GM23338 (cell line): ENCODE data around the gene PIK3C3. TPM values are rescaled to one million over a fixed set of nuclear protein-coding genes. Genes with fewer than 3 reads are reported as not detected.

Experiments
- ATAC-seq: fragments of 200-7000 bp; cut with Tn5 transposase; 3 replicates; pipeline ENCODE4 v1.9.1; 2020
- DNase-seq: peaks from one replicate; pipeline ENCODE4 v3.0.0-alpha.2; 2015; ENCODE audit warnings: low spot score
- H2AFZ ChIP-seq: fragments of 200-600 bp; sonication (generic); 2 replicates; pipeline ENCODE4 v1.8.0; 2016; ENCODE audit warnings: antibody characterized with exemption, mild to moderate bottlenecking, moderate library complexity
- H3F3A ChIP-seq: fragments of 200-600 bp; sonication (generic); replicated peaks from 2 replicates; pipeline ENCODE4 v1.8.0; 2017; ENCODE audit warnings: antibody characterized with exemption, mixed run types, low read depth
- H3K27ac ChIP-seq: fragments of 200-600 bp; sonication (generic); 2 replicates; pipeline ENCODE4 v1.6.1; 2016; ENCODE audit warnings: low read depth
- H3K27me3 ChIP-seq: fragments of 200-600 bp; sonication (generic); 2 replicates; pipeline ENCODE4 v1.8.0; 2016; ENCODE audit warnings: mild to moderate bottlenecking, mixed run types, moderate library complexity; ENCODE audit not compliant: insufficient read depth
- H3K36me3 ChIP-seq: fragments of 200-600 bp; sonication (generic); 2 replicates; pipeline ENCODE4 v1.8.0; 2016; ENCODE audit warnings: mild to moderate bottlenecking; ENCODE audit not compliant: insufficient read depth
- H3K4me1 ChIP-seq: fragments of 200-600 bp; sonication (generic); 2 replicates; pipeline ENCODE4 v1.8.0; 2016; ENCODE audit warnings: mild to moderate bottlenecking, moderate library complexity; ENCODE audit not compliant: insufficient read depth
- H3K4me2 ChIP-seq: fragments of 200-600 bp; sonication (generic); 2 replicates; pipeline ENCODE4 v1.7.1; 2017; ENCODE audit warnings: mixed run types
- H3K4me3 ChIP-seq: fragments of 200-600 bp; sonication (generic); 2 replicates; pipeline ENCODE4 v1.6.1; 2016; ENCODE audit warnings: mixed run types
- H3K79me2 ChIP-seq: fragments of 200-600 bp; sonication (generic); replicated peaks from 2 replicates; pipeline ENCODE4 v1.8.0; 2017; ENCODE audit warnings: mild to moderate bottlenecking; ENCODE audit not compliant: insufficient read depth
- H3K9me2 ChIP-seq: fragments of 200-600 bp; sonication (generic); 2 replicates; pipeline ENCODE4 v1.8.0; 2017; ENCODE audit not compliant: insufficient read depth
- H4K20me1 ChIP-seq: fragments of 200-600 bp; sonication (generic); replicated peaks from 2 replicates; pipeline ENCODE4 v1.8.0; 2017; ENCODE audit warnings: mild to moderate bottlenecking; ENCODE audit not compliant: insufficient read depth
- H3K27ac Mint-ChIP-seq: 2 replicates; pipeline ENCODE4 v1.8.0; 2020; ENCODE audit warnings: inconsistent platforms, mild to moderate bottlenecking, moderate library complexity, mixed read lengths
- H3K27me3 Mint-ChIP-seq: 3 replicates; pipeline ENCODE4 v1.8.0; 2022; ENCODE audit warnings: low read depth, mild to moderate bottlenecking, moderate library complexity, mixed read lengths, inconsistent platforms; ENCODE audit not compliant: insufficient read depth, poor library complexity
- H3K36me3 Mint-ChIP-seq: 3 replicates; pipeline ENCODE4 v1.8.0; 2021; ENCODE audit warnings: low read depth, mild to moderate bottlenecking, inconsistent platforms, moderate library complexity, mixed read lengths
- H3K4me1 Mint-ChIP-seq: 3 replicates; pipeline ENCODE4 v1.8.0; 2020; ENCODE audit warnings: mild to moderate bottlenecking, inconsistent platforms, mixed read lengths
- H3K4me3 Mint-ChIP-seq: 3 replicates; pipeline ENCODE4 v1.8.0; 2021; ENCODE audit warnings: moderate library complexity, mild to moderate bottlenecking, inconsistent platforms, mixed read lengths
- H3K9me3 Mint-ChIP-seq: 3 replicates; pipeline ENCODE4 v1.8.0; 2020; ENCODE audit warnings: moderate library complexity, mild to moderate bottlenecking, inconsistent platforms, mixed read lengths
- CTCF ChIP-seq, 2 experiments: fragments of 200-600 bp in 1 of 2; sonication (generic) in 1 of 2; conservative IDR thresholded peaks; 2 replicates each; pipeline versions ENCODE4 v1.5.1 to v1.6.1; 2016 to 2017; ENCODE audit warnings: antibody characterized with exemption in 2 of 2, low read depth in 2 of 2, mild to moderate bottlenecking in 2 of 2, moderate library complexity in 1 of 2
- EZH2phosphoT487 ChIP-seq: fragments of 200-600 bp; sonication (generic); IDR thresholded peaks from one replicate; pipeline ENCODE4 v1.8.1; 2018; ENCODE audit warnings: antibody characterized with exemption; ENCODE audit not compliant: unreplicated experiment
- REST ChIP-seq: IDR thresholded peaks from one replicate; pipeline ENCODE4 v1.6.1; 2018; ENCODE audit warnings: antibody characterized with exemption; ENCODE audit not compliant: unreplicated experiment
- polyA plus RNA-seq: library from polyadenylated mRNA; unstranded; fragments of >200 nt; fragmentation: Nextera tagmentation; extraction: Ambion mirVana; gene quantifications from 2 replicates; pipeline ENCODE4 v1.2.1, GENCODE V29; 2016
- total RNA-seq: library from RNA; depleted of rRNA; stranded (reverse); fragments of >200 nt; shearing (Covaris generic); gene quantifications from 2 replicates; pipeline ENCODE4 v1.2.3, GENCODE V29; 2014

Gene PIK3C3
- total and polyA plus RNA-seq, 2 experiments from 2014 or later = 25.9 to 35.4 TPM

GRCh38 chr18:42030586-42031182, 75.7 kb downstream of the PIK3C3 start:
- H3K4me1 Mint-ChIP-seq = no peaks in the 10 kb centered on the region
- peak; percentile 89 for ATAC-seq

More at GRCh38 chr18:42030586-42031182, 75.7 kb downstream of the PIK3C3 start:
- H3K4me3 ChIP-seq = no peak overlapping the region
- H3K9me2 ChIP-seq = no peaks in the 10 kb centered on the region
- H3K27me3 Mint-ChIP-seq = no peaks in the 10 kb centered on the region
- peak; percentile 67 for DNase-seq
- 0 out of 2 replicates have a peak, but pooled peaks cover 8% of the 10 kb centered on the region for H3K36me3 ChIP-seq
- H3K27me3 ChIP-seq = no peaks in the 10 kb centered on the region
- H3K4me2 ChIP-seq = no peak overlapping the region
- TF ChIP-seq EZH2phosphoT487 (no peak), REST (no peak), CTCF (conservative IDR thresholded peaks at IDR 0.05; ENCODE audit: low read depth in 2 of 2) (peak; percentile 75 to 76)
- peaks cover 14% of the 10 kb centered on the region; the same call in 2 of the 3 replicates for H3K36me3 Mint-ChIP-seq
- no peak overlapping the region for H3K27ac Mint-ChIP-seq
- H2AFZ ChIP-seq = no peak overlapping the region
- H3K4me1 ChIP-seq = no peaks in the 10 kb centered on the region
- H3K9me3 Mint-ChIP-seq = no peaks in the 10 kb centered on the region
- no peaks in the 10 kb centered on the region for H3F3A ChIP-seq
- no peak overlapping the region for H3K4me3 Mint-ChIP-seq
- H4K20me1 ChIP-seq = 0 out of 2 replicates have a peak, but pooled peaks cover 2% of the 10 kb centered on the region
- no peaks in the 10 kb centered on the region for H3K79me2 ChIP-seq
- H3K27ac ChIP-seq = no peak overlapping the region
